Fibroblast of pulmonary artery (primary cell): ENCODE measurements around the gene UGT2B11.
A peak's percentile ranks its signal among the peaks of the same experiment; 100 is the strongest.
"Not testable (repeated sequence)": the region's sequence is repeated elsewhere in the genome, so short reads cannot be mapped to it uniquely, and the experiment has no call there.

Source experiments
- DNase-seq: peaks from one replicate; pipeline ENCODE4 v3.0.0-alpha.2; 2010; ENCODE audit warnings: low read depth
- H3K4me3 ChIP-seq: replicated peaks from 2 replicates; pipeline ENCODE4 v1.5.1; 2011; ENCODE audit warnings: low read depth, mild to moderate bottlenecking, control low read depth, low read length, moderate library complexity
- CTCF ChIP-seq: IDR thresholded peaks from 2 replicates; pipeline ENCODE4 v1.5.1; 2011; ENCODE audit warnings: mild to moderate bottlenecking, control low read depth, low read length, inconsistent platforms; ENCODE audit errors: missing control alignments

Gene UGT2B11

GRCh38 chr4:69210911-69211310 is 3.6 kb downstream of the UGT2B11 start:
- no peak overlapping the region for H3K4me3 ChIP-seq
- TF ChIP-seq CTCF: no peak
- DNase-seq: no peak

DNA sequence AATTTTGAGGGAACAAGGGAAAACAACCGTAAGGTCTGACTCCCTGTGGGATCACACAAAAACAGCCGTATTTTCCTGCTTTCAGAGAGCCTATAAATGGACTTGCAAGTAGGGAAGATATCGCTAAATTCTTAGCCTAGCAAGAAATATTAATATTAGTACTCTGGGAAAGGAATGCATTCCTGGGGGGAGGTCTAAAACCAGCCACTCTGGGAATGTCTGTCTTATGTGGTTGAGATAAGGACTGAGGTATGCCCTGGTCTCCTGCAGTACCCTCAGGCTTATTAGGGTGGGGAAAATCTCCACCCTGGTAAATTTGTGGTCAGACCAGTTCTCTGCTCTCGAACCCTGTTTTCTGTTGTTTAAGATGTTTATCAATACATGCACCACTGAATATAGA is 16.0 kb downstream of the UGT2B11 start:
- not testable (repeated sequence) for H3K4me3 ChIP-seq, DNase-seq

DNA sequence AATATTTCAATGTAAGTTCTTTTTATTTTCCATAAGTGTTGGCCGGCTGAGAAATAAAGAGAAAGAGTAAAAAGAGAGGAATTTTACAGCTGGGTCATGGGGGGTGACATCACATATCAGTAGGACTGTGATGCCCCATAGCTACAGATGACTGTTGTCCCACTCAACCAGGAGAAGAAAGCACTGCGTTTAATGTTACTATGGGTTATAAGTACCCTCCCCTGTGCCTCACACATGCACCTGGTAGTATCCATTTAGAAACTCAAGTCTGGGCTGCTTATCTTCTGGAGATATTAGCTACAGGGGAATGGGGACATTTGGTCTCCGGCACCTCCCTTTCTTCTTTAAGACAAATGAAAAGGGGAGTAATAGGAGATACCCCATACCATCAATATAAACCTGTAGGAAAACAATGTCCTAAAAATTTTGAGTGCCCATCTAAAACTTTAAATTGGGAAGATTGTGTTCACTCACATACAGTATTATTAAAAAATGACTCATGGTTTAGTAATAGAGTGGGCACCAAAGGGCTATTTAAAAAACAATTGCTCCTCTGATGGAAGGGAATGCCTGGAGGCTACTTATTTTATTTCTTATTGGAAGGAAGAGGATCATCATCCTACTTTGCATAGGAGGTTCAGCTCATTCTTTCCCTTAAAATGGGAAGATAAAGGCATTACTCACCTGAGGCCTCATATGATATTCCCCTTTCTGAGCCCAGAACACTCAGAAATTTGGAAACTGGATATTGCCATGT is 18.2 kb downstream of the UGT2B11 start:
- H3K4me3 ChIP-seq: no peak overlapping the region
- DNase-seq: no peak
- TF ChIP-seq CTCF: no peak

DNA sequence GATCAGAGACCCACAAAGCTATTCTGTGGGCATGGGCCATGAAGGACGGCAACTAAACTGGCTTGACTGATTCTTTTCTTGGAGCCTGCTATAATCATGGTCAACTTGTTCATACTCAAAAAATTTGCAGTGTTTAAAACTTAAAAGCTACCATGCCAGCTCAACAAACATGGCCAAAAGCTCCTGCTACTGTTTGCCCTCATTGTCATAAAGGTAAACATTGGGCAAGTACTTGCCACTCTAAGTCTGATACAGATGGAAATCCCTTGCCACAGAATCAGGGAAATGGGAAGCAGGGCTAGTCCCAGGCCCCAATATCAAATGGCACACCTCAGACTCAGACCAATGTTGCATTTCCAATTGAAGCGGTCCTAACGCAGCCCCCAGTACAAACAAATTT is 20.4 kb downstream of the UGT2B11 start:
- no peak overlapping the region for H3K4me3 ChIP-seq
- TF ChIP-seq CTCF: no peak
- DNase-seq: no peak

GRCh38 chr4:69191905-69192304 is 22.6 kb downstream of the UGT2B11 start:
- DNase-seq, H3K4me3 ChIP-seq: not testable (repeated sequence)

DNA sequence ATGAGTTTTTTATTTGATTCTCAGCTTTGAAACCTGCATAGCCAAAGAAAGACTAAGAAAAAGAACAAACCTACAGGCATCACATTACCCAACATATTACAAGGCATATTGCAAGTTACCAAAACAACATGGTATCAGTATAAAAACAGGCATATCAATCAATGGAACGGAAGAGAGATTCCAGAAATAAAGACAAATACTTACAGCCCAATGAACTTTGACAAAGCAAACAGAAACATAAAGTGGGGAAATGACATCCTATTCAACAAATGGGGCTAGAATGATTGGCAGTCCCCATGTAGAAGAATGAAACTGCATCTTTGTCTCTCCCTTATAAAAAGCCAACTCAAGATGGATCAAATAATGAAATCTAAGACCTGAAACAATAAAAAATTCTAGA is 23.9 kb downstream of the UGT2B11 start:
- not testable (repeated sequence) for DNase-seq, H3K4me3 ChIP-seq

GRCh38 chr4:69181519-69182169 is 32.9 kb downstream of the UGT2B11 start:
- H3K4me3 ChIP-seq: not testable (repeated sequence)

DNA sequence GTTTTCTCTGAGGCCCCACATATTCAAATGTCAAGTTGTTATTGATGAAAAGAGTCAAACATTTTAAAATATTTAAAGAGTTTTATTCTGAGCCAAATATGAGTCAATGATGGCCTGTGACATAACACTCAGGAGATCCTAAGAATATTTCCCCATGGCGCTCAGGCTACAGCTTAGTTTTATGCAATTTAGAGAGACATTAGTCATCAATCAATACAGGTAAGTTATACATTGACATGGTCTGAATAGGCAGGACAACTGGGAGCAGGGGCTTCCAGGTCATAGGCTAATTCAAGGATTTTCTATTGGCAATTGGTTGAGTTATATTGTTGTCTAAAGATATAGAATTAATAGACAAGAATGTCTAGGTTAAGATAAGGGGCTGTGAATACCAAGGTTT is 34.7 kb downstream of the UGT2B11 start:
- not testable (repeated sequence) for DNase-seq, H3K4me3 ChIP-seq

More at GRCh38 chr4:69181519-69182169, 32.9 kb downstream of the UGT2B11 start:
- not testable (repeated sequence) for DNase-seq

GRCh38 chr4:69178751-69179205 is 35.8 kb downstream of the UGT2B11 start:
- not testable (repeated sequence) for DNase-seq

DNA sequence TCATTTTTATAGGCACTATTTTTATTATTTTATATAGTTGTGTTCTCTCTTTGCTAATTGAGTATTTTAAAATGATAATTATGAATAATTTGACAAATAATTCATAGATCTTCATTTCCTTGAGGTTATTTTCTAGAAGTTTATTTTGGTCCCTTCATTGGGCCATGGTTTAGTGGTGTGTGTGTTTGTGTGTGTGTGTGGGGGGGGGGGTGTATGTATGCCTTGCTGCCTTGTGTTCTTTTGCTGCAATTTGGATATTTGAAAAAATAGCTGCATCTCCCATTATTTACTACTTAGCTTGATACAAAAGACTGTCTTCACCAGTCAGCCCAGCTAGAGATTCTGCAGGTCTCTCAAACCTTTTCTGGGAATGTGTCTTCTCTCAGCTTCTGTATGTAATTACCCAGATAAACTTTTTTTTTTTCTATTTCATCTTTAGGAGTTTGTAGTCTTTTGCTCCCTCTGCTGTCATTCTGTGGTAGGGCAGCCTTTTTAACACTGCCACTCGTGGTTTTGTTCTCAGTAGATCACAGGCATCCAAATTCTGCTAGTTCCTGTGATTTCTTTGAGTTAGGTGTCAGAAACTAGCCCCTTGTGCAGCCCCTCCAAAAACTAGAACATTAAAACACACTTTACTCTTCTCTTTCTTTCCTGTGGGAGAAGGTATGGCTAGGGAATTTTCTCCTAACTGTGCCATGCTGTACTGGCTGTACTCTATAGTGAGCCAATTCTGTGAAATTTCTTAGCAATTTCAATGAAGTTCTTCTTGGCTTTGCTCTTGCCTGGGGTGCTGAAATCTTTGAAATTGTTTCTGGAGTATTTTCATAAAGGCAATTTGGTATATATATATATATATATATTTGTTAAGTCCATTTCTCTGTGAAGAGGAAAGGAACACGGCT is 44.1 kb downstream of the UGT2B11 start:
- not testable (repeated sequence) for H3K4me3 ChIP-seq
- TF ChIP-seq CTCF: peak; percentile 67
- DNase-seq: peak; percentile 53

More at GRCh38 chr4:69178751-69179205, 35.8 kb downstream of the UGT2B11 start:
- H3K4me3 ChIP-seq: not testable (repeated sequence)

DNA sequence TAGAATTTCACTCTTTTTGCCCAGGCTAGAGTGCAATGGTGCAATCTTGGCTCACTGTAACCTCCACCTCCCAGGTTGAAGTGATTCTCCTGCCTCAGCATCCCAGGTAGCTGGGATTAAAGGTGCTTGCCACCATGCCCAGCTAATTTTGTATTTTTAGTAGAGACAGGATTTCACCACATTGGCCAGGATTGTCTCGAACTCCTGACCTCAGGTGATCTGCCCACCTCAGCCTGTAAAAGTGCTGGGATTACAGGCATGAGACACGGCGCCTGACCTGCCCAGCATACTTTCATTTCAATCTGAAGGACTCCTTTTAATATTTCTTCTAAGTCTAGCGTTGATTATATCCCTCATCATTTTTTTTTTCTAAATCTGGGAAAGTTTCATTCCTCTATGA is 45.4 kb downstream of the UGT2B11 start:
- not testable (repeated sequence) for H3K4me3 ChIP-seq, DNase-seq
